SIG-M5 treated with dmso at 0.1 percent for 504 hours (cell line): ENCODE results near the gene ZNF197.
"Not testable (repeated sequence)": the region's sequence is repeated elsewhere in the genome, so short reads cannot be mapped to it uniquely, and the experiment has no call there.

Source experiments
- DNase-seq: peaks from one replicate; lab custom pipeline; 2025; ENCODE audit not compliant: unreplicated experiment; lab: John Stamatoyannopoulos, UW

ZNF197 gene

DNA sequence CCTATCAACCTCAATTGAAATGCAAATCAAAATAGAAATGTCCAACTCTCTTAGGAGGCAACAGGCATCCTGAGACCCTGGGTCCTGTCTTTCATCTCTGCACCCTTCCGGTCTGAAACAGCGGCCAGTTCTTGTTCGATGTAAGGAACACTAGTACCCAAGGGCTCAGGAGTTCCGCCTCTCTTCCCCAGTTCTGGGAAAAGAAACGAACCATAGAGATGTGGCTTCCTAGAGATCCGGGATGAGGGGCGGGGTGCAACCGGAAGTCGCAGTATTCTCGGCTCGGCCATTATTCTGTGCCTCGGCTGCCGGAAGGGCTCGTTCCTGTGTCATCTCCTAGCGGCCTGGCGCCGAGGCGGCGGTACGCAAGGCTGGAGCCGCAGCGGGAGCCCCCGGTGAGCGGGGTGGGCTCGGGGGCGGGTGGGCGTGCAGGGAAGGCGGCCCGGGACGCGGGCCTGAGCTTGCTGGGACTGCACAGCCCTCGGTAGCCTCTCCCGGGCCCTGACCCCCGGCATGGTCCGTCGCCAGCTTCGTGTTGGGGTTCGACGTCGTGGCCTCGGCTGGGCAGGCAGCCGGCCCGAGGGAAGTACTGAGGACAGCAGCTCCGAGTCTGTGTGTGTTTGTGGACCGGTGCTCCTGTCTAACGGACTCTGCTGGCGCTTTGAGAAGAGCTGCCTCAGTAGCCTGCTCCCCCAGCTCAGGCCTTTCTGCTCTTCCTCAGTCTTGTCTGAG, at the start of gene ZNF197:
Gene ZNF197, plus strand, starts transcription at position 288 of the 732 bp plus-strand sequence. CDS start 4,119 bp downstream, outside the sequence.
- DNase-seq = peak; percentile 87

DNA sequence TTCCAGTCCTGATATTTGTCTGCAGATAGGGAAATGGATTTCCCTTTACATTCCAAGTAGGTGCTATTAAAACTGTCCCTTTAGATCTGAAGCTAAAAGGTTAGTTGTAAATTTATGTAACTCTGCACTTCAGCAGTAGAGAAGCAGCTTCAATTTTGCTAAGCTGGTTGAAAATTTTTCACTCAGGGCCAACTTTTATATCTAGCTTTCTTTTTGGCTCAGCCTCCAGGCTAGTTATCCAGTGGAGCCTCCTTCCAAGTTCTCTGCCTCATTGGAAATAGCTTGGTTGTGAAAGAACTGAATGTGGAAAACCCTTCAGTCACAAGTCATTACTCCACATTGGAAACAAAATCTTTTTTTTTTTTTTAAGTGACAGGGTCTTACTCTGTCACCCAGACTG, 48.2 kb upstream of the ZNF197 start:
- no peak for DNase-seq

DNA sequence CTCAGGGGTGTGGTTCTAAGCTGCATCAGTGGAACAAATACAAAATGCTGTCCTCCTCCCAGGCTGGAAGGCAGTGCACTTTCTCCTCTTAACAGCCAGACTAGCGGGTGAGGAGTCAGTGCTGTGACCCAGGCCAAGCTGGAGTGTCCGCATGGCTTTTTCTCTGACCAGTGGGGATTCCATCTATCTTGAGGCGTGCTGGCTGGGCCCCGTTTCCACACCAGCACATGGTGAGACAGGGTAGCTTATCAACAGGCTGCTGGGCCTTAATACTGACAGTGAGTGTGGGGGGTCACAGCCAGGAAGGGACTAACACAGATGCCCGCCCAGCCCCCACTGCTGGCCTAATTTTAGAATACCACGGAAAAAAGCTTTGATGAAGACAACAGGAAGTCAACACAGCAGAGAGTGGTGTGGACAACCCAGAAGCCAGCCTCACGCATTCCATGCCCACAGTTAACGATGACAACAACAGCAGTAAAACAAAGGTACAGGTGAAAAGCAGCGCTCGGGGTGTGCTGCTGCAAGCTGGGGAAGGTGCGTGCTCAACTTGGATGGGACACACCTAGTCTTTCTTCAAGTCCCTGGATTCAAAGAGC, 47.4 kb upstream of the ZNF197 start:
- not testable (repeated sequence) for DNase-seq

DNA sequence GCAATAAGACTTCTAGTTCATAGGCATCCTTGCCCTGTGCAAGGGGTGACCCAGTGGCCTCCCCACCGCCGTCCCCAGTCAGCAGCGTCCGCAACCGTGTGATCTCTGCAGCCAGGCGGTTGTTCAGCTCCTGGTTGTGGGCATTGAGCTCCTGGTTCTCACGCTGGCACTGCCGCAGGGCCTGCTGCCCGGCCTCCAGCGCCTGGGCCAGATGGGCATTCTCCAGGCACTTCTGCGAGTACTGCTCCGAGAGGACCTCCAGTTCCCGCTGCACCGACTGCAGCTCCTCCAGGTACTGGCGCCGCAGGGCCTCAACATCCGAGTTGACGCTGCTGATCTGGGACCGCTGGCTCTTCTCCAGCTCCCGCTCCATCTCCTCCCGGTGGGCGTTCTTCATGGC, 46.5 kb upstream of the ZNF197 start:
- not testable (repeated sequence) for DNase-seq

DNA sequence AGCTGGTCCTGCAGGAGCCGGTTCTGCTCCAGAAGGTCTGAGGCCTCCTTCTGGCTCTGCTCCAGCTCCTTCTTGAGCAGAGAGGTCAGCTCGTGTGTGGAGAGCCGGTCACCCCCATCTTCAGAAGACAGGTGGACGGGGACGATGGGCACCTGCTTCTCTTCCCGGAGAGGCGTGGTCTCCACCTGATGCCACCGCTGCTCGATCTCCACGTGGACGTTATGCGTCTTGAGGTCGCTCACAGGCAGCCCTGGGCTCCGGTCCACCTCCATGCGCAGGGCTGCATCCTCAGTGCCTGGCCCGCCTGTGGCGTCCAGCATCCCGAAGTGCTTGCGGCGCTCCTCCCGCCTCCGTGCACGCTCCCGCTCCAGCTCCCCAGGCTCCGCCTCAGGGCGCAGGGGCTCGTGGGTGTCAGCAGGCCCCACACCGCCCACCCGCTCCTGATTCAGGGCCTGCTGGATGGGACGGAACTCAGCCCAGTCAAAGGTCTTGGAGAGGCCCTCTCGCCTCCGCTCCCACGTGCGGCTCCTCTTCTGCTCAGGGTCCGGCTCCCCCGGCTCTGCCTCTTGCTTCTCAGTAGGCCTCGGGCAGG, 45.8 kb upstream of the ZNF197 start:
- DNase-seq = not testable (repeated sequence)

DNA sequence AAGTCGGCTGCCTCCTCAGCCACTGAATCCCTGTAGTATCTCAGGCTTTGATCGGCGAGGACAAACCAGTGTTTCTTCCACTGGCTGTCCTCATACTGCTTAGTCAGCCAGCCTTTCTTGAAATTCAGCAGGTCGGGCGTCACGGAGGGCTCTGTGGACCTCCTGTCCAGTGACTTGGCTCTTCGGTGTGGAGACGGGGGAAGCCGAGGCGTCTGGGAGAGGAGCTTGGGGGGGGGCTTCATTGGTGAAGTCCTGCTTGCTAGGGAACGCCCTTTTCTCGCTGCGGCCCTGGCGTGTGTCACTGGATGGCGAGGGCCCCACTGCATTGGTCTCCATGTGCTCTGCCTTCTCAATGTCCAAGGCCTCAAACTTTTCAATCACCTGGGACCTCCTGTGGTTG, 45.1 kb upstream of the ZNF197 start:
- DNase-seq = not testable (repeated sequence)

DNA sequence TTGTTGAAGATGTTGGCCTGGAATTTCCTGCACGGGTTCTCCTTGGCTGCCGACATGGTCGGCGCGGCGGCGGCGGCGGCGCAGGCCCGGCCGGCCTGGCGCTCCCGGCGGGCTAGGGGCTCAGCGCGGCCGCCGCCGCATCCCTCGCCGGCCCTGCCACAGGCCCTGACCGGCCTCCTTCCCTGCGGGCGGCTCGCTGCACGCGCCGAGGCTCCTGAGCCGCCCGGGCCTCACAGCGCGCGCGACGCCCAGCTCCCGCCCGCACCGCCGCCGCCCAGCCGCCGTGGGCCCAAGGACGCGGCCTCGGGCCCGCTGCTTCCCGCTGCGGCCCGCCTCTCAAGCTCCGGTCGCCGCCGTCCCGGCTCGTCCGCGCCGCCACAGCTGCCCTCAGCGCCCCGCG, 43.9 kb upstream of the ZNF197 start:
- DNase-seq = not testable (repeated sequence)

DNA sequence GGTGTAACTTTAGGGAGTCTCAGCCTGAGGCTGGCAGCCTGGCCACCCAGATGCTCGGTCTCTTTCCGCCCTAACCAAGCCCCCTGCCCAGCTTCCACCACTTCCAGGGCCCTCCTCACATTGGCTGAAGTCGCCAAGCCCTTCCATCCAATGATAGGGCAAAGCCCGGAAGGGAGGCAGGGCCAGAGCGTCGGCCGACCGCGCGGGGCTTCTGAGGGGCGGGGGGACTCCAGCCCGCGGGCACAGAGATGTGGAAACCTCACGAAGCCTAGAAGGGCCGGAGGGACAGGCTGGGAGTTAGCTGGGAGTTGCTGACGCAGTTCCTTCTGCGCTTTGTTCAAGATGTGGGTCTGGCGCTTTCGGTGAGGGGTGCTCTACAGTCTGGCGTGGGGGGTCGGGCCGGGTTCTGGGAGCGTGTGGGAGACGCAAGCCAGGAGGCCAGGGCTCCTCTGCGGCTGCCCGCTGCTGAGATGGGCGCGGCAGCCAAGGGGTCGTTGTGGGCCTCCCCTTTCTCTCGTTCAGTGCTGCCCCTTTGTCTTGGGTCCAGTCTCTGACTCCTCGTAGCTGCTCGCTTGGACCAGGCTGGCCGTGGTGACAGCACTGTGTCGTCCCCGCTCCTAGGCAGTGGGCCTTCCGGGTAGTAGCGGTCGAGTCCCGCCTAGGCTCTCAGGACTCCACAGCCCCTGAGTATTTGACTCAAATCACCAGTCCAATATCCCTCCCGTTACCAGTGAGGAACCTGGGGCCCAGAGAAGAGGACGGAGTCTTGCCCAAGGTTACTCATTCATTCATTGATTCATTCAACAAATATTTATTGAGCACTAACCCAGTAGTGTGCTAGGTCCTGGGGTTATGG, 40.0 kb upstream of the ZNF197 start, which contains the start of gene ZNF660:
Gene ZNF660, plus strand, starts transcription at position 319 of the 856 bp plus-strand sequence. CDS start 9,230 bp downstream, outside the sequence.
- DNase-seq = no peak

DNA sequence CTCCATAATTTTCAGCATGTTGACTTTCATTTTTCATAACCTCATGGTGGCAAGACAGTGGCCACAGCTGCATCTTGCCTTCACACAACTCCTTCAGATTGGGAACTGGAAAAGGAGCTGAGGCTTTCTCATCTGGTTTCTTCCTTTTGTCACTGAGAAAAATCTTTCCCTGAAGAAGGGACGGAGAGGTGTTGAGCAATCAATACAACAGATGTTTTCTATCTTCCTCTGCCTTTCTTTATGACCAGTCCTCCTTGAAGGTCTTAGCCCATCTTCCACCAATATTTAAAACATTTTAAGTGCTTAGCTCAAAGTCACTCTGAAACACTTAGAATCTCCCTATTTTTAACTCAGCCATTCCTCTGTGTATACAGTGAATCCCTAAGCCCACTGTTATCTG, 28.2 kb upstream of the ZNF197 start:
- DNase-seq = no peak

DNA sequence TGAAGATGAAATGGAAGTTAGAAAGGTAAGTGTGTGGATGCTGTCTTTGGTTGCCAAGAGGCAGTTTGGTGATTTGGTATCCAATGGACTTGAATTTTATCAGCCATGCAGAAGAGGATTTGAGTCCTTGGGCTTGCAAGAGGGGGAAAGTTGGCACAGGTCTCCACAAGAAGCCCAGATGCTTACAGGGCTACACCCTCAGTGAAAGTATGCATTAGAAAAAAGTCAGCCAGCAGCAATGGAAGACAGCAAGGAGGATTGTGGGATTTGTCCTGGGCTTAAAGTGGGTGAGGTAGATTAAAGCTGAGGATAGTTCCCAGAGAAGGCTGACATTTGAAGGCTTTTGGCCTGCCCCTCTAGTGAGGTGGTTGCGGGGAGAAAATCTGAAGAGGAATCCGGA, 23.1 kb upstream of the ZNF197 start:
- no peak for DNase-seq

DNA sequence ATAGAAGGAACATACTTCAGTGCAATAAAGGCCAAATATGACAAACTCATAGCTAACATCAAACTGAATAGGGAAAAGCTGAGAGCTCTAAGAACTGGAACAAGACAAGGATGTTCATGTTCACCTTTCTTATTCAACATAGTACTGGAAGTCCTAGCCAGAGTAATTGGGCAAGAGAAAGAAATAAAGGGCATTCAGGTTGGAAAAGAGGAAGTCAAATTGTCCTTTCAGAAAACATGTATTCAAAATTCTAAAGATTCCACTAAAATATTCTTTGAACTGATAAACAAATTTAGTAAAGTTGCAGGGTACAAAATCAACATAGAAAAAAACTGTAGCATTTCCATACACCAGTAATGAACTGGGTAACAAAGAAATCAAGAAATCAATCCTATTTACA, 12.2 kb upstream of the ZNF197 start:
- DNase-seq = peak; percentile 18

DNA sequence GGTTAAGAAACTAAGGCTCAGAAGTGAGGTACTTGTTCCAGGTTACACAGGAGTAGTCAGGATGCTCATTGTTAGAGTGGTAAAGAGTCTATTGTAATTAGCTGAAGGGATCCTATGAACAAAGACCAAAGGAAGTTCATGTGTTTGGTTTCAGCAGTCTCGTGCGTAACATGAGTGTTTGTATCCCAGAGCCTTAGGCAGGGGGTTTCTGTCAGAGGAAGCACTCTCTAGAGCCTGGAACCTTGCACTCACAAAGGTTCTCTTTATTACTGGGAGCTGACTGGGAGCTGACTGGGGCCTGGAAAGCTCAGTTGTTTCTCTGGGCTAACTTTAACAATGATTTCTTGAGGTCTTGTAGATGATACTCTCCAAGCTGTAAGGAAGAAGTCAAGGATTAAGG, 3.9 kb downstream of the ZNF197 start:
- DNase-seq = no peak

DNA sequence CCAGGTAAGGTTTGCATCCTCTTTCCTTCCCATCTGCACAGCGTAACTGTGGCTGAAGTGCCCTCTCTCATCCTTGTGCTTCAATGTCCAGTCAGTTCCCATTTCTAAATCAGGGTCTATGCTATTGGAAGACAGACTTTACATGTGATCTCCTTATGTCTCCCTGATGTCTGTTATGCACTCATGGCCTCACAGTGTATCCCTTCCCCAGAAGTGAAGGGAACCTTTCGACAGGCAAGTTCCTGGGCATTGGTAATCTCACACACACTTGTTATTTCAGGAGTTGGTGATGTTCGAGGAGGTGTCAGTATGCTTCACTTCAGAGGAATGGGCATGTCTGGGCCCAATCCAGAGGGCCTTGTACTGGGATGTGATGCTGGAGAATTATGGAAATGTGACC, 7.4 kb downstream of the ZNF197 start:
- DNase-seq = no peak

DNA sequence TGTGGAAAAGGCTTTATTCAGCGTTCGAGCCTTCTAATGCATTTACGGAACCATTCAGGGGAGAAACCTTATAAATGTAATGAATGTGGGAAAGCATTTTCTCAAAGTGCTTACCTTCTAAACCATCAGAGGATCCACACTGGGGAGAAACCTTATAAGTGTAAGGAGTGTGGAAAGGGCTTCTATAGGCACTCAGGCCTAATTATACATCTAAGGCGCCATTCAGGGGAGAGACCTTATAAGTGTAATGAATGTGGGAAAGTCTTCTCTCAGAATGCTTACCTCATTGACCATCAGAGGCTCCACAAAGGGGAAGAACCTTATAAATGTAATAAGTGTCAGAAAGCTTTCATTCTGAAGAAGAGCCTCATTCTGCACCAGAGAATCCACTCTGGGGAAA, 17.5 kb downstream of the ZNF197 start:
- no peak for DNase-seq

DNA sequence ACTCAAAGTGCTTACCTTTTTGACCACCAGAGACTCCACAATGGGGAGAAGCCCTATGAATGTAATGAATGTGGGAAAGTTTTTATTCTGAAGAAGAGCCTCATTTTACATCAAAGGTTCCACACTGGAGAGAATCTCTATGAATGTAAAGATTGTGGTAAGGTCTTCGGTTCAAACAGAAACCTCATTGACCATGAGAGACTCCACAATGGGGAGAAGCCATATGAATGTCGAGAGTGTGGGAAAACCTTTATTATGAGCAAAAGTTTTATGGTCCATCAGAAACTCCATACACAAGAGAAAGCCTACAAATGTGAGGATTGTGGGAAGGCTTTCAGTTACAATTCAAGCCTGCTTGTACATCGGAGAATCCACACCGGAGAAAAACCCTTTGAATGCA, 18.2 kb downstream of the ZNF197 start:
- DNase-seq = no peak

DNA sequence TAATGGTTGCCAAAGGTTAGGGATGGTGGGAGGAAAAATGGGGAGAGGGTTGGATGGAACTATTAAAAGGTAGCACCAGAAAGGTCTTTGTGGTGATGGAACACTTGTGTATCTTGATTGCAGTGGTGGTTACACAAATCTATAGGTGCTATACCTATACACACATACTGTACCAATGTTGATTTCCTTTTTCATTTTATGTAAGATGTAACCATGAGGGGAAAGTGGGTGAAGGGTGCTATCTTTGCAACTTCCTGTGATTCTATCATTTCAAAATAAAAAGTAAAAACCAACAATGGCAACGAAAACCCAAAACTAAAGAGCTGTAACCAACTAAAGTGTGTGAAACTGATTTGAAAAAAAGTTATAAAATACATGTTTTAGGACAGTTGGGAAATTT, 22.9 kb downstream of the ZNF197 start:
- DNase-seq = no peak

DNA sequence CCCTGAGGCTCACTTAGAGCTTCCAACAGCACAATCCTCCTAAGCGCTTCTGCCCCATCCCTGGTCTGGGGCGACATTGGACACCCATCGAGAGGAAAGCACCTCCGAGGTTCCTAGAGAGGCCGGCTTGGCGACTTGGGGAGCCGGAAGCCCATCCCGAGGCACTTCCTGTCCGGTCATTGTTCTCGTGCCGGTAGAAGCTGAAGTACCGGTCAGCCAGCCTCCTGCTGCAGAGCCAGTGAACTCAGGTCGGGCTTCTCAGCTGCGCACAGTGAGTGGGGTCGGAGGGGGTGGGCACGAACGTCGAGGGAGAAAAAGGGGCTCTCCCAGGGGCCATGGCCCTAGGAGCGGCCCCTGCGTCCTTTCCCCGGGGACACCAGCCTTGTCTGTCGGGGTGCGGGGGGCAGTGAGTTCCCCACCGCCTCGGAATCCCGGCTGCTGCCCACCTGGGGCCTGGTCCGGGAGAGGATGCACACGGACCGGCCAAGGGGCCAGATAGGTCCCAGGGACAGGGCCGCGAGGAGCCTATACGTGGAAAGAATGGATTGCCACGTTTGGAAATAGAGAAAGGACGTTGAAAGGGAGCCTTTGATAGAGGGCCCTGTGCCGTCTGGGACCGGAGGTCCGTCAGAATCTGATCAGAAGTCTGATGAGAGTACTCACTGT, 23.9 kb downstream of the ZNF197 start, which contains the start of gene ZNF35:
Gene ZNF35, plus strand, starts transcription at position 169 of the 666 bp plus-strand sequence. CDS start 2,336 bp downstream, outside the sequence.
- DNase-seq = peak; percentile 85

DNA sequence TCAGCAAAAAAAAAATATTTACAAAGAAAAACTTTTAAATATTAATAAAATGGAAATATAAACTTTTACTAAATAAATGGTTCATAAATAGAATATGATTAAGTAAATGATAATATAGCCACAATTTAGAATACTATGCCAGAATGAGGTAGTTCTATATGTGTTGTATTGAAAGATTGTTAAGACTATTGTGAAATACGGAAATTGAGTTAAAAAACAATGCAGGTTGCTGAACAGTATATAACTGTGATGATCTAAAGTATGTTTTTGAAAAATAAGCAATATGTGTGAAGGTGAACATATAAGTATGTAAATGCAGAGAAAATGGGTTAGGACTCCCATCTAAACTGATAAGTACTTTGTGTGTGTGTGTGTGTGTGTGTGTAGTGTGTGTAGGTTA, 24.9 kb downstream of the ZNF197 start:
- no peak for DNase-seq

DNA sequence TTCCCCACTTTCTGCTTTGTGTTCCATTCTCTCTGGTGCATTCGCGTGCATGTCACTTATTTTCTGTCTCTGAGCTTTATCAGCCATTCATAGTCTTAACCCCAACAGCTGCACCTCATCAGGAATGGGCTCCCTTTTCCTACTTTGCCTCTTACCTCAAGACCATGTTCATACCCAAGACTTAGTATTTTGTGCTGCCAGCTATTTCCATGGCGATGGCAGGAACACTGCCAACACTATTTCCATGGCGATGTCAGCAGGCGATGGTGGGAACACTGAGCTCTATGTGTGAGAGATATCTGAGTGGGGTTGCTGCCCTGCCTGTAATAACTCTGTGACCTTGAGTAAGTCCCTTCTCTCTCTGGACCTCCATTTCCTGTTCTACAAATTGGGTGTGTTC, 29.2 kb downstream of the ZNF197 start:
- no peak for DNase-seq

DNA sequence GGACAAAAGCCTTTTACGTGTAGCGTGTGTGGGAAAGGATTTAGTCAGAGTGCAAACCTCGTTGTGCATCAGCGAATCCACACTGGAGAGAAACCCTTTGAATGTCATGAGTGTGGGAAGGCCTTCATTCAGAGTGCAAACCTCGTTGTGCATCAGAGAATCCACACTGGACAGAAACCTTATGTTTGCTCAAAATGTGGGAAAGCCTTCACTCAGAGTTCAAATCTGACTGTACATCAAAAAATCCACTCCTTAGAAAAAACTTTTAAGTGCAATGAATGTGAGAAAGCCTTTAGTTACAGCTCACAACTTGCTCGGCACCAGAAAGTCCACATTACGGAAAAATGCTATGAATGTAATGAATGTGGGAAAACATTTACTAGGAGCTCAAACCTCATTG, 34.2 kb downstream of the ZNF197 start:
- no peak for DNase-seq

DNA sequence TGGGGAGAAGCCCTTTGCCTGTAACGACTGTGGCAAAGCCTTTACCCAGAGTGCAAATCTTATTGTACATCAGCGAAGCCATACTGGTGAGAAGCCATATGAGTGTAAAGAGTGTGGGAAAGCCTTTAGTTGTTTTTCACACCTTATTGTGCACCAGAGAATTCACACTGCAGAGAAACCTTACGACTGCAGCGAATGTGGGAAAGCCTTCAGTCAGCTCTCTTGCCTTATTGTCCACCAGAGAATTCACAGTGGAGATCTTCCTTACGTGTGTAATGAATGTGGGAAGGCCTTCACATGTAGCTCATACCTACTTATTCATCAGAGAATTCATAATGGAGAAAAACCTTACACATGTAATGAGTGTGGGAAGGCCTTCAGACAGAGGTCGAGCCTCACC, 34.6 kb downstream of the ZNF197 start:
- DNase-seq = no peak
